ENCODE data around the gene HPGD.

Gene HPGD

GRCh38 chr4:174549721-174550120, 27.4 kb upstream of the HPGD start:
- no peak overlapping the region for H3K4me3 ChIP-seq (ENCODE audit: low read length in 2 of 2)
- H3K27me3 ChIP-seq (ENCODE audit: control insufficient read depth in 2 of 2, insufficient read depth in 2 of 2, low read length in 2 of 2): no peaks in the 10 kb centered on the region
- no peak overlapping the region for H3K9ac ChIP-seq (ENCODE audit: low read depth in 1 of 2, low read length in 2 of 2)
- no peaks in the 10 kb centered on the region for H3K36me3 ChIP-seq (ENCODE audit: control insufficient read depth in 2 of 2, insufficient read depth in 2 of 2, low read length in 2 of 2)
- no peaks in the 10 kb centered on the region for H3K9me3 ChIP-seq (ENCODE audit: control insufficient read depth in 2 of 2, low read length in 2 of 2)
- no peaks in the 10 kb centered on the region for H3K4me1 ChIP-seq (ENCODE audit: control insufficient read depth in 2 of 2, insufficient read depth in 2 of 2, low read length in 2 of 2)
- H3K27ac ChIP-seq (ENCODE audit: low read depth in 2 of 2, low read length in 2 of 2): no peak overlapping the region

- Histone ChIP-seq H3K27ac (ENCODE audit: low read depth in 2 of 2, low read length in 2 of 2) (no peak overlapping the region), H3K4me1 (ENCODE audit: control insufficient read depth in 2 of 2, insufficient read depth in 2 of 2, low read length in 2 of 2) (no peaks in the 10 kb centered on the region), H3K36me3 (ENCODE audit: control insufficient read depth in 2 of 2, insufficient read depth in 2 of 2, low read length in 2 of 2) (no peaks in the 10 kb centered on the region), H3K4me3 (ENCODE audit: low read length in 2 of 2) (no peak overlapping the region), H3K27me3 (ENCODE audit: control insufficient read depth in 2 of 2, insufficient read depth in 2 of 2, low read length in 2 of 2) (no peaks in the 10 kb centered on the region), H3K9me3 (ENCODE audit: control insufficient read depth in 2 of 2, low read length in 2 of 2) (no peaks in the 10 kb centered on the region), H3K9ac (ENCODE audit: low read depth in 1 of 2, low read length in 2 of 2) (no peak overlapping the region)
These were observed 23.0 kb upstream of the HPGD start for GRCh38 chr4:174545268-174545667.

- no peaks in the 10 kb centered on the region for H3K36me3 ChIP-seq (ENCODE audit: control insufficient read depth in 2 of 2, insufficient read depth in 2 of 2, low read length in 2 of 2)
- H3K27me3 ChIP-seq (ENCODE audit: control insufficient read depth in 2 of 2, insufficient read depth in 2 of 2, low read length in 2 of 2): no peaks in the 10 kb centered on the region
- H3K9me3 ChIP-seq (ENCODE audit: control insufficient read depth in 2 of 2, low read length in 2 of 2): no peaks in the 10 kb centered on the region
- no peak overlapping the region for H3K9ac ChIP-seq (ENCODE audit: low read depth in 1 of 2, low read length in 2 of 2)
- H3K27ac ChIP-seq (ENCODE audit: low read depth in 2 of 2, low read length in 2 of 2): no peak overlapping the region
- no peaks in the 10 kb centered on the region for H3K4me1 ChIP-seq (ENCODE audit: control insufficient read depth in 2 of 2, insufficient read depth in 2 of 2, low read length in 2 of 2)
- H3K4me3 ChIP-seq (ENCODE audit: low read length in 2 of 2): no peak overlapping the region
These were observed 22.2 kb upstream of the HPGD start for GRCh38 chr4:174544496-174544895.

GRCh38 chr4:174540175-174540574, 17.9 kb upstream of the HPGD start:
- H3K27ac ChIP-seq (ENCODE audit: low read depth in 2 of 2, low read length in 2 of 2): no peak overlapping the region
- no peak overlapping the region for H3K9ac ChIP-seq (ENCODE audit: low read depth in 1 of 2, low read length in 2 of 2)
- no peaks in the 10 kb centered on the region for H3K27me3 ChIP-seq (ENCODE audit: control insufficient read depth in 2 of 2, insufficient read depth in 2 of 2, low read length in 2 of 2)

GRCh38 chr4:174539571-174539970, 17.3 kb upstream of the HPGD start:
- no peak overlapping the region for H3K9ac ChIP-seq (ENCODE audit: low read depth in 1 of 2, low read length in 2 of 2)
- no peaks in the 10 kb centered on the region for H3K9me3 ChIP-seq (ENCODE audit: control insufficient read depth in 2 of 2, low read length in 2 of 2)
- no peaks in the 10 kb centered on the region for H3K27me3 ChIP-seq (ENCODE audit: control insufficient read depth in 2 of 2, insufficient read depth in 2 of 2, low read length in 2 of 2)
- no peaks in the 10 kb centered on the region for H3K36me3 ChIP-seq (ENCODE audit: control insufficient read depth in 2 of 2, insufficient read depth in 2 of 2, low read length in 2 of 2)
- no peak overlapping the region for H3K27ac ChIP-seq (ENCODE audit: low read depth in 2 of 2, low read length in 2 of 2)
- no peaks in the 10 kb centered on the region for H3K4me1 ChIP-seq (ENCODE audit: control insufficient read depth in 2 of 2, insufficient read depth in 2 of 2, low read length in 2 of 2)
- H3K4me3 ChIP-seq (ENCODE audit: low read length in 2 of 2): no peak overlapping the region

More at GRCh38 chr4:174540175-174540574, 17.9 kb upstream of the HPGD start:
- Histone ChIP-seq H3K4me1 (ENCODE audit: control insufficient read depth in 2 of 2, insufficient read depth in 2 of 2, low read length in 2 of 2) (no peaks in the 10 kb centered on the region), H3K9me3 (ENCODE audit: control insufficient read depth in 2 of 2, low read length in 2 of 2) (no peaks in the 10 kb centered on the region), H3K36me3 (ENCODE audit: control insufficient read depth in 2 of 2, insufficient read depth in 2 of 2, low read length in 2 of 2) (no peaks in the 10 kb centered on the region), H3K4me3 (ENCODE audit: low read length in 2 of 2) (no peak overlapping the region)

GRCh38 chr4:174538876-174539250, 16.6 kb upstream of the HPGD start:
- no peaks in the 10 kb centered on the region for H3K36me3 ChIP-seq (ENCODE audit: control insufficient read depth in 2 of 2, insufficient read depth in 2 of 2, low read length in 2 of 2)
- H3K4me3 ChIP-seq (ENCODE audit: low read length in 2 of 2): no peak overlapping the region
- no peak overlapping the region for H3K9ac ChIP-seq (ENCODE audit: low read depth in 1 of 2, low read length in 2 of 2)
- no peaks in the 10 kb centered on the region for H3K9me3 ChIP-seq (ENCODE audit: control insufficient read depth in 2 of 2, low read length in 2 of 2)
- H3K4me1 ChIP-seq (ENCODE audit: control insufficient read depth in 2 of 2, insufficient read depth in 2 of 2, low read length in 2 of 2): no peaks in the 10 kb centered on the region
- H3K27ac ChIP-seq (ENCODE audit: low read depth in 2 of 2, low read length in 2 of 2): no peak overlapping the region
- H3K27me3 ChIP-seq (ENCODE audit: control insufficient read depth in 2 of 2, insufficient read depth in 2 of 2, low read length in 2 of 2): no peaks in the 10 kb centered on the region

DNA sequence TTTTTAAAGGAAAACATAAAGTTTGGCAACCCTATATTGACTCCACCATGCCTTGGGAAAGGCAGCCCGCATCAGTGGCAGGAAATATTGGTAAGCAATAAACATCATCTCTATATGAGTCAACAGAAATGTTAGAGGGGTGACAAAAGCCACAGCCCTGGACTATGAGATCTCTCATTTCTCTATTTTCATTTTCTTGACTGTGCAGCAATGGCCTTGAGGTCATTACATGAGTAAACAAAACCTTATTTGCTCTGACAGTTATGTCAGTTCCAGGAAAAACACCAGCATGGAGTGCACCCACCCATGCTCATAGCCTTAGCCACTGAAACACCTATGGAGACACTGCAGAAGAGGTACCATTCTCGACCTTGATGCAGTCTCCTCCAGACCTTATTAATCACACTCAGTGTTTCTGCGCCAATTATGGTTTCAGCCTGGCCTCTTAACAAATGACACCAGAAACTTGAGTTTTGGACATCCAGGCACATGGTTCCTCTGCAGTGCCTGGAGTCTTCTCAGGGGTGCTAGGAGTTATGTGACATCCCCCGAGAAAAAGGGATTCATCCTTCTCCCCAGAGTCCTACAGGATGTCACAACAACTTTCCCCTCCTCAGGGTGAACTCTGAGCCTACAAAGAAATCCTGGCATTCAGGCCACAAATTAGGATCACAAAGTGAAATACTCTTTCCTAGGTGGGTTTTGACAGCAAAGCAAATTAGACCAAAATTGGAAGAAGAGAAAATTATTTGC, 16.0 kb upstream of the HPGD start:
- Histone ChIP-seq H3K4me1 (ENCODE audit: control insufficient read depth in 2 of 2, insufficient read depth in 2 of 2, low read length in 2 of 2) (no peaks in the 10 kb centered on the region), H3K36me3 (ENCODE audit: control insufficient read depth in 2 of 2, insufficient read depth in 2 of 2, low read length in 2 of 2) (no peaks in the 10 kb centered on the region), H3K4me3 (ENCODE audit: low read length in 2 of 2) (no peak overlapping the region), H3K9me3 (ENCODE audit: control insufficient read depth in 2 of 2, low read length in 2 of 2) (no peaks in the 10 kb centered on the region), H3K27me3 (ENCODE audit: control insufficient read depth in 2 of 2, insufficient read depth in 2 of 2, low read length in 2 of 2) (no peaks in the 10 kb centered on the region), H3K9ac (ENCODE audit: low read depth in 1 of 2, low read length in 2 of 2) (no peak overlapping the region), H3K27ac (ENCODE audit: low read depth in 2 of 2, low read length in 2 of 2) (no peak overlapping the region)

DNA sequence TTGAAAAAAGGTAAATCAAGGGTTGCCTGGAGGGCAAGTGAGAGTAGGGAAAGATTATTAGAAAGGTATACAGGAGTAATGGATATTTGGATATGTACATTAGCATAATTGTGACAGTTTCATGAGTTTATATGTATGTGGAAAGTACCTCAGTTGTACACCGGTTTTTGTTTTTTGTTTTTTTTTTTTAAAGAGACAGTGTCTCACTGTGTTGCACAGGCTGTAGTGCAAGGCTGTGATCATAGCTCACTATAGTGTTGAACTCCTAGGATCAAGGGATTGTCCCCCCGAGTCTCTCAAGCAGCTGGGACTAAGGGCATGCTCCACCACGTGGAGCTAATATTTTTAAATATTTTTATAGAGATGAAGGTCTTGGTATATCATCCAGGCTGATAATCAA, 15.3 kb upstream of the HPGD start:
- no peaks in the 10 kb centered on the region for H3K27me3 ChIP-seq (ENCODE audit: control insufficient read depth in 2 of 2, insufficient read depth in 2 of 2, low read length in 2 of 2)
- no peaks in the 10 kb centered on the region for H3K9me3 ChIP-seq (ENCODE audit: control insufficient read depth in 2 of 2, low read length in 2 of 2)
- no peak overlapping the region for H3K27ac ChIP-seq (ENCODE audit: low read depth in 2 of 2, low read length in 2 of 2)
- H3K9ac ChIP-seq (ENCODE audit: low read depth in 1 of 2, low read length in 2 of 2): no peak overlapping the region
- no peaks in the 10 kb centered on the region for H3K4me1 ChIP-seq (ENCODE audit: control insufficient read depth in 2 of 2, insufficient read depth in 2 of 2, low read length in 2 of 2)
- no peaks in the 10 kb centered on the region for H3K36me3 ChIP-seq (ENCODE audit: control insufficient read depth in 2 of 2, insufficient read depth in 2 of 2, low read length in 2 of 2)
- H3K4me3 ChIP-seq (ENCODE audit: low read length in 2 of 2): no peak overlapping the region

GRCh38 chr4:174534461-174534860, 12.2 kb upstream of the HPGD start:
- Histone ChIP-seq H3K9me3 (ENCODE audit: control insufficient read depth in 2 of 2, low read length in 2 of 2) (no peaks in the 10 kb centered on the region), H3K4me1 (ENCODE audit: control insufficient read depth in 2 of 2, insufficient read depth in 2 of 2, low read length in 2 of 2) (no peaks in the 10 kb centered on the region), H3K36me3 (ENCODE audit: control insufficient read depth in 2 of 2, insufficient read depth in 2 of 2, low read length in 2 of 2) (no peaks in the 10 kb centered on the region), H3K27me3 (ENCODE audit: control insufficient read depth in 2 of 2, insufficient read depth in 2 of 2, low read length in 2 of 2) (no peaks in the 10 kb centered on the region), H3K27ac (ENCODE audit: low read depth in 2 of 2, low read length in 2 of 2) (no peak overlapping the region), H3K9ac (ENCODE audit: low read depth in 1 of 2, low read length in 2 of 2) (no peak overlapping the region), H3K4me3 (ENCODE audit: low read length in 2 of 2) (no peak overlapping the region)

DNA sequence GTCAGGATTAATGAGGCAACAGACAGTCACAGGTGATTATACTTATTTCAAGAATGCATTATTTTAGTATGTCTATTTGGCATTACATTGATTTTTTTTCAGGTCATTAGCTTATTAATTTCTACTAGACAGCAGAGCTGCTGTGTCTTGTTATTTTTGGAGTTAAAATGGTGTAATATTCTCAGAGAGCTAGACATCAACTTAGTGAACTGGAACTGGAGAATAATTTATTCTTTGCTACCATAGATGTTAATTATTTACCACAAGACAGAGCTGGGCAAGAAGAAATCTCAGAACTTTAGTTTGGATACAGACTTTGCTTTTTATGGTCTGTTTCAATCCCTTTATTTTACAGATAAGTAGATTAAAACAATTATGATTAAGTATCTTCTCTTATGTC, 10.2 kb upstream of the HPGD start:
- Histone ChIP-seq H3K27me3 (ENCODE audit: control insufficient read depth in 2 of 2, insufficient read depth in 2 of 2, low read length in 2 of 2) (no peaks in the 10 kb centered on the region), H3K27ac (ENCODE audit: low read depth in 2 of 2, low read length in 2 of 2) (no peak overlapping the region), H3K9ac (ENCODE audit: low read depth in 1 of 2, low read length in 2 of 2) (no peak overlapping the region), H3K36me3 (ENCODE audit: control insufficient read depth in 2 of 2, insufficient read depth in 2 of 2, low read length in 2 of 2) (no peaks in the 10 kb centered on the region), H3K4me1 (ENCODE audit: control insufficient read depth in 2 of 2, insufficient read depth in 2 of 2, low read length in 2 of 2) (no peaks in the 10 kb centered on the region), H3K4me3 (ENCODE audit: low read length in 2 of 2) (no peak overlapping the region), H3K9me3 (ENCODE audit: control insufficient read depth in 2 of 2, low read length in 2 of 2) (no peaks in the 10 kb centered on the region)

GRCh38 chr4:174531486-174531885, 9.2 kb upstream of the HPGD start:
- H3K9ac ChIP-seq (ENCODE audit: low read depth in 1 of 2, low read length in 2 of 2): no peak overlapping the region
- no peaks in the 10 kb centered on the region for H3K27me3 ChIP-seq (ENCODE audit: control insufficient read depth in 2 of 2, insufficient read depth in 2 of 2, low read length in 2 of 2)
- H3K4me3 ChIP-seq (ENCODE audit: low read length in 2 of 2): no peak overlapping the region
- no peaks in the 10 kb centered on the region for H3K9me3 ChIP-seq (ENCODE audit: control insufficient read depth in 2 of 2, low read length in 2 of 2)
- no peaks in the 10 kb centered on the region for H3K4me1 ChIP-seq (ENCODE audit: control insufficient read depth in 2 of 2, insufficient read depth in 2 of 2, low read length in 2 of 2)
- H3K36me3 ChIP-seq (ENCODE audit: control insufficient read depth in 2 of 2, insufficient read depth in 2 of 2, low read length in 2 of 2): no peaks in the 10 kb centered on the region
- H3K27ac ChIP-seq (ENCODE audit: low read depth in 2 of 2, low read length in 2 of 2): no peak overlapping the region

All from mucosa of rectum (tissue), 2 donors.